GM18499 (cell line): ENCODE measurements around the gene AKR1D1.
"Not testable (repeated sequence)": the region's sequence is repeated elsewhere in the genome, so short reads cannot be mapped to it uniquely, and the experiment has no call there.

Source experiments
- ATAC-seq: cut with Tn5 transposase; IDR thresholded peaks from one replicate; pipeline ENCODE4 v1.9.1; 2021; ENCODE audit warnings: moderate number of reproducible peaks; ENCODE audit not compliant: insufficient read depth, unreplicated experiment

AKR1D1 gene

DNA sequence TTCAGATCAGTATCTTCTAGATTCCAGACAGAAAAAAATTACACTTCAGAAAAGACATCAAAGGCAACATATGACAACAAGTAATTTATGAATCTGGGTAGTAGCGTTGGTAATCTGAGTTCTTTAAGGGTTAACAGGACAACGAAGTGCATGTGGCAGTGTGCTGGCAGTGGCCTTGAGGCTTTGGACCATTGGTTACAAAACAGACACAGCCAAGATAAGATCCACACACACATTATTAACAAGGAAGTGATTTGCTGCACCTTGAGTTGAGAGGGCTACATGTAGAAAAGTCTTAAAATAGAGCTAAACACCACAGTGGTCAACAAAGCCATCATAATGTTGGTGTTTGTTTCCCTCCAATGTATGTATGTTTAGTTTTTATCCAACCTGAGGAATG, 40.6 kb downstream of the AKR1D1 start:
- no peak for ATAC-seq

DNA sequence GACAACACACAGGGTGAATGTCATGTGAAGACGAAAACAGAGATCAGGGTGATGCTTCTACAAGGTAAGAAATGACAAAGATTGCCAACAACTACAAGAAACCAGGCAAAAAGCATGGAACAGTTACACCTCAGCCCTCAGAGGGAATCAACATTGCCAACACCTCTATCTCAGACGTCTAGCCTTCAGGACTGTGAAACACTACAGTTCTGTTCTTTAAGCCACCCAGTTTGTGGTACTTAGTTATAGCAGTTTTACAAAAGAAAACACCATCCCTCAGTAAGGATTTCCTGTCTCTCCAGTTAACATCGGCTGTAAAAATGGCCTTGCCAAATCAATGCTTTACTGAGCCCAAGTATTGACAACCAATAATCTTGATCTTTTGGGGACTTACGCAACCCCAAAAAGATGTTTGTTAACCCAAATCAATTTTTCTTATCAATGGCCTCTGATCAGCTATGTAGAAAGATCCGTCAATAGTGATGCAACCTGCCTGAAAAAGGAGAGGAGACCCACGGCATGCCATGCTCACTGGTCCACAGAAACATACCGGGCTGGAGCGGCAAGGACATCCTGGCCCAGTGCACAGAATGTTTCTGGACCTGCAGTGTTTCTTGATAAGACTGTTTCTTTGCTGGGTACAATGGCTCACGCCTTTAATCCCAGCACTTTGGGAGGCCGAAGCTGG, 44.0 kb downstream of the AKR1D1 start:
- no peak for ATAC-seq

DNA sequence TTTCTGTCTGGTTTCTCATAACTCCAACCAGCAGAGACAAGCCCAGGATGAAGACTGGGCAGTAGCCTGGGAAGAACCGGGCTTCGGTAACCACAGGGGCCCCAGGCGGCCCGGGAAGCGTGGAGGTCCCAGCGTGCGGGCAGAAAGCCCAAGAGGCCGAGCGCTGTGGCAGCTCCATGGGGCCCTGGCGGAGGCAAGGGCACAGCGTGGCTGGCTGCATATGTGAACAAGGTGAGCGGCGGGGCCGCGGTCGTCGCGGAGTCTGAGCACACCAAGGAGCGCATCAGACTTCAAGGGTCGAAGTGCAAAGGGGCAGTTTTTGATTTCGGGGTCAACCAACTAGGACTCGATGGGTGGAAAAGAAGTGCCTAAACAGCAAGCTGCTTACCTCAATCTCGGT, 45.9 kb downstream of the AKR1D1 start:
- no peak for ATAC-seq

DNA sequence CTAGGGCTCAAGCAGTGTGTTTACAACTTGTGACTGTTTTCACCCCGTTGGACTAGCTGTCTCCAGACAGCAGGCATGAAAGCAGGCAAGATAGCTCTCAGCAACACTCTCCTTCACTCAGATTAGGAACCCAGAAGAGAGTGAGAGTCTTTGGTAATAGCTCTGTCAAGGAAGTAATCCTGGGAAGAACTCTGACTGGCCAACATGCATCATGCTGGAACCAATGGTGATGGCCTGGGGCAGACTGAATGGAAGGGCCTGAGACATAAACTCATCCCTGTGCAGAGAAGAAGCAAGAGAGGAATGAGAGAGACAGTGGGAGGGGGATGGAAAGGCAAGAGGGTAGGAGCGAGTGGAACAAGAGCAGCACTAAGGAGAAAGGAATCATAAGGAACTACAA, 48.9 kb downstream of the AKR1D1 start:
- ATAC-seq, result no peak

DNA sequence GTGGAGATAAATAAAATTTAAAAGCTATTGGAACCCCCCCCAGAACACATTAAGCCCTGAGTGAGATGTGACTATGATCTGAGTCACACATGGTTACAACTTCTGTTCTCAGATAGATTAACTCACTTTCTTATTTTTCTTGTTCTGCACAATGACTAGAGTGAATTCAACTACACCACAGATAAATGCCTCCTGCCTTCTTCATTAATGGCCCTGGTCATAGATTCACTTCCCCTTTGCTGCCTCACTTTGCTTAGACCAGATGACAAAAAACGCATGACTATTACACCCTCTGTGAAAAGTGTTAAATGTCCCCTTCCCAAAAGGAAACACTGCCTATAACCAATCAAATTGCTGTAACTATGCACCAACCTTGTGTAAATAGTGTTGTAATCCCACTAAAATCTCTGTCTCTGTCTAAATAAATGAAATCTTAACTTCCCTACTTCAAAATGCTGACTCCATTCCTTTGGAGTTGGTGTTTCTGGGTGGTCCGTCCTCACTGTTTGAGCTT, 49.4 kb downstream of the AKR1D1 start:
- peak; percentile 87 for ATAC-seq

DNA sequence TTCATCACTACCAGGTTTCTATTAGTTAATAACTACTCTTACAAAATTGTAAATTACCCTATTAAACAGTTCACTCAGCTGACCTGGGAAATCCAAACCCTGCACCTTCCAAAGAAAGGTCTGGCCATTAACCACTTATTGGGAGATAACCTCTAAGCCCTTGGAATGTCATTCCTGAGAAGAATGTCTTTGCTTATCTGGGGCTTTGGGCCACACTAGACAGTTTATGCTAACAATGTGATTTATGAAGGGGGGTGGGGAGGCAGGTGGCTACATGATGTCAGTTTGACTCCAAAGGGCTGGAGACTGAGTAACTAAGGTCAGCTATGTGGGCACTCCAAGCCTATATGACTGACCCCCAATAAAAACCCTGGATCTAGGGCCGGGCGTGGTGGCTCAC, 50.7 kb downstream of the AKR1D1 start:
- ATAC-seq, result no peak

DNA sequence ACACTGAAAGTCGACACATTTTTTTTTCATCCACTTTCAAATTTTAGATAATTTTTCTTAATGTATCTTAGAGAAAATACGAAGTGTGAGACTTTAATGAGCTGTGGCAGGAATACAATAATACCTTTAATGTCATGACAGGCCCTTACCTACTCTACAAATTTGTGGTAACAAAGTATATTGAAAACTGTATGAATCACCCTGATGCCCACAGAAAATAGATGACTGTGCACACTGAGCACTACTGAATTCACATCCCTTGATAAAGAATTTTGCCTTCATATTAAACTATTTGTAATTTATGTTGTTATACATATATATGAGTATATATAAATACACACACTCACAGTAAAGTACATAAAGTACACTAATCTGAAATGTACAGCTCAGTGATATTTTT, 51.7 kb downstream of the AKR1D1 start:
- ATAC-seq, result no peak

DNA sequence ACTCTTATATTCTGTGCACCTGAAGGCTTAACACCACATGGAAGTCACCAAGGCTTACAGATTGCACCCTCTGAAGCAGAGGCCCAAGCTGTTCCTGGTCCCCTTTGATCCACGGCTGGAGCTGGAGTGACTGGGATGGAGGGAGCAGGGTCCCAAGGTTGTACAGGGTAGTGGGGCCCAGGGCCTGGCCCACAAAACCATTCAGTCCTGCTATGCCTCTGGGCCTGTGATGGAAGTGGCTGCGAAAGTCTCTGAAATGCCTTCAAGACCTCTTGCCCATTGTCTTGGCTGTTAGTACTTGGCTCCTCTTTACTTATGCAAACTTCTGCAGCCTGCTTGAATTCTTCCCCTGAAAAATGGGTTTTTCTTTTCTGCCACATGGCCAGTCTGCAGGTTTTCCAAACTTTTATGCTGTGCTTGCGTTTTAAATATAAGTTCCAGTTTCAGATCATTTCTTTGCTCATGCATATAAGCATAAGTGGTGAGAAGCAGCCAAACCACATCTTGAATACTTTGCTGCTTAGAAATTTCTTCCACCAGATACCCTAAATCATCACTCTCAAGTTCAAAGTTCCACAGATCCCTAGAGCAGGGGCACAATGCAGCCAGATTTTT, 53.4 kb downstream of the AKR1D1 start:
- ATAC-seq, result no peak

DNA sequence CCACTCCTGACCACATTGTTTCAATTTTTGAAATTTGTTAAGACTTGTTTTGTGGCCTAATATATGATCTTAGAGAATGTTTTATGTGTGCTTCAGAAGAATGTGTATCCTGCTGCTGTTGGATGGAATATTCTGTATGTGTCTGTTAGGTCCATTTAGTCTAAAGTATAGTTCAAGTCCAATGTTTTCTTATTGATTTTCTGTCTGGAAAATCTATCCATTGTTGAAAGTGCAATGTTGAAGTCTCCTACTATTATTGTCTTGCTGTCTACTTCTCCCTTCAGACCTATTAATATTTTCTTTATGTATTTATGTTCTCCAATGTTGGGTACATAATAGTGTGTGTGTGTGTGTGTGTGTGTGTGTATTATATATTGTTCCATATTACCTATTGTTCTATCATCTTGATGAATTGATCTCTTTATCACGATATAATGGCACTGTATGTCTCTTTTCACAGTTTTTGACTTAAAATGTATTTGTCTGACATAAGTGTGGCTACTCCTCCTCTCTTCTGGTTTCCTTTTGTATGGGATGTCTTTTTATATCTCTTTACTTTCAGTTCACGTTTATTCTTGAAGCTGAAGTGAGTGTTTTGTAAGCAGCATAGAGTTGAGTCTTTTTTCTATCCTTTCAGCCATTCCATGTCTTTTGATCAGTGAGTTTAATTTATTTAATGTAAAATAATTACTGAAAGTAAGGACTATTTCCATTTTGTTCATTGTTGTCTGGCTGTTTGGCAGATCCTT, 61.3 kb downstream of the AKR1D1 start:
- ATAC-seq, result no peak

DNA sequence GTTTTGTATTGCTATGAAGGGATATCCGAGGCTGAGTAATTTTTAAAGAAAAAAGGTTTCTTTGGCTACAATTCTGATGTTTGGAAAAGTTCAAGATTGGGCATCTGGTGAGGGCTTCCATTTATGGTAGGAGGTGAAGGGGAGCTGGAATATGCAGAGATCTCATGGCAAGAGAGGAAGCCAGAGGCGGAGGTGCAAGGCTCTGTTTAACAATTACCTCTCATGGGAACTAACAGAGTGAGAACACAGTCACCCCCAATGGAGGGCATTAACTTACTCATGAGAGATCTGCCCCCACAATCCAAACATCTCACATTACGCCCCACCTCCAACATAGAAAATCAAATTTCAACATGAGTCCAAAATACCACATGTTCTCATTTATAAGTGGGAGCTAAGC, 62.0 kb downstream of the AKR1D1 start:
- no peak for ATAC-seq

DNA sequence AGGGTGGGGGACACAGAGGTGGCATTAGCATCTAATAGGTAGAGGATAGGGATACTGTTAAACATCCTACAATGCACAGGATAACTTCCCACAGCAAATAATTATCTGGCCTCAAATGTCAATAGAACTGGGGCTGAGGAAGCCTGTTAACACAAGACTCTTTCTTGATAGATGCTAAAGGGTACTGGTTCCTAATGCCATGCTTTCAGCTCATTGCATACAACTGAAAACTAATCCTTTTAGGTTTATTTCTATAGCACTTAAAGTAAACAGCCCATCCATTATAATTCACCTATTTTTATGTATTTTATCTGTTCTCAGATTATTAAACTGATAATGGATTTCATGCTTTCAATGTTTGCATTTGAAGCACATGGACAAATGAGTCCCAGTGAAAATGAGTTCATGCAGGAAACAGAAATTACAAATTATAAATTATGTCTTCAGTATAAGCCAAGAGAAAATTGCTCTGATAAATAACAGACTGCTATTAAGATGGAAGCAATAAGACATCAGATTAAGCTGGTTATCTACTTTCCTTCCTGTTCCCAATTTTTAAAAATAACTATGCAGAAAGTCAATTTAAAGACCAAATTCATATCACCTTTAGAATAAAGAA, 66.4 kb downstream of the AKR1D1 start:
- ATAC-seq, result no peak

DNA sequence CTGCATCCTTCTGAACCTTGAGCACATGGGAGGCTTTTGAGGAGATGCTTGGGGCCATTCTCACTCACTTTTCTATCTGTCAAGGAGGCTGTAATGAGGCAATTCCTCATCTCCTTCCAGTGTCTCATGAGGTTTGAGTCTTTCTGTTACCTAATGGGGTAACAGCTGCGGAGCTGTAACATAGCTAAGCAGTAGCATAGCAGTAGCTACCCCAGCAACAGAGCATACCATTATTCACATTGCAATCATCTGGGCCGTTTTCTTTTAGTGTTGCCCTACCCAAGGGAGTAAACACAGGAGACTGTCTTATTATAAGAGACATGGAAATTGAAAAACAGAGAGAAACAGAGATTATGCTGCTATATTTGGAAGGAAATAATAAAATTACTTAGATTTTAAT, 68.7 kb downstream of the AKR1D1 start:
- no peak for ATAC-seq

DNA sequence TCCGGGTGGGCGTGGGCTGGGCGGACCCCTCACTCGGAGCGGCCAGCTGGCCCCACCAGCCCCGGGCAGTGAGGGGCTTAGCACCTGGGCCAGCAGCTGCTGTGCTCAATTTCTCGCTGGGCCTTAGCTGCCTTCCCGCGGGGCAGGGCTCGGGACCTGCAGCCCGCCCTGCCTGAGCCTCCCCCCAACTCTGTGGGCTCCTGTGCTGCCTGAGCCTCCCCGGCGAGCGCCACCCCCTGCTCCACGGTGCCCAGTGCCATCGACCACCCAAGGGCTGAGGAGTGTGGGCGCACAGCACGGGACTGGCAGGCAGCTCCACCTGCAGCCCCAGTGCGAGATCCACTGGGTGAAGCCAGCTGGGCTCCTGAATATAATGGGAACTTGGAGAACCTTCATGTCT, 70.0 kb downstream of the AKR1D1 start:
- ATAC-seq, result not testable (repeated sequence)

DNA sequence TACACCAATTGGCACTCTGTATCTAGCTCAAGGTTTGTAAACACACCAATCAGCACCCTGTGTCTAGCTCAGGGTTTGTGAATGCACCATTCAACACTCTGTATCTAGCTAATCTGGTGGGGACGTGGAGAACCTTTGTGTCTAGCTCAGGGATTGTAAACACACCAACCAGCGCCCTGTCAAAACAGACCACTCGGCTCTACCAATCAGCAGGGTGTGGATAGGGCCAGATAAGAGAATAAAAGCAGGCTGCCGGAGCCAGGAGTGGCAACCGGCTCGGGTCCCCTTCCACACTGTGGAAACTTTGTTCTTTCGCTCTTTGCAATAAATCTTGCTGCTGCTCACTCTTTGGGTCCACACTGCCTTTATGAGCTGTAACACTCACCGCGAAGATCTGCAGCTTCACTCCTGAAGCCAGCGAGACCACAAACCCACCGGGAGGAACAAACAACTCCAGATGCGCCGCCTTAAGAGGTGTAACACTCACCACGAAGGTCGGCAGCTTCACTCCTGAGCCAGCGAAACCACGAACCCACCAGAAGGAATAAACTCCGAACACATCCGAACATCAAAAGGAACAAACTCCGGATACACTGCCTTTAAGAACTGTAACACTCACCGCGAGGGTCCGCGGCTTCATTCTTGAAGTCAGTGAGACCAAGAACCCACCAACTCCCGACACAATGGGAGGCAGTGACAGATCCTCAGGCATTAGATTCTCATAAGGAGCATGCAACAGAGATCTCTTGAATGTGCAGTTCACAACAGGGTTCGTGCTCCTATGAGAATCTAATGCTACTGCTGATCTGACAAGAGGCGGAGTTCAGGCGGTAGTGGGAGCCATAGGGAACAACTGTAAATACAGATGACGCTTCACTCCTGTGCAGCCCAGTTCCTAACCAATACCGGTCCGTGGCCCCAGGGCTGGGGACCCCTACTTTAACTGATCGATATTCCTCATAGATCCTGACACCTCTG, 70.8 kb downstream of the AKR1D1 start:
- not testable (repeated sequence) for ATAC-seq

DNA sequence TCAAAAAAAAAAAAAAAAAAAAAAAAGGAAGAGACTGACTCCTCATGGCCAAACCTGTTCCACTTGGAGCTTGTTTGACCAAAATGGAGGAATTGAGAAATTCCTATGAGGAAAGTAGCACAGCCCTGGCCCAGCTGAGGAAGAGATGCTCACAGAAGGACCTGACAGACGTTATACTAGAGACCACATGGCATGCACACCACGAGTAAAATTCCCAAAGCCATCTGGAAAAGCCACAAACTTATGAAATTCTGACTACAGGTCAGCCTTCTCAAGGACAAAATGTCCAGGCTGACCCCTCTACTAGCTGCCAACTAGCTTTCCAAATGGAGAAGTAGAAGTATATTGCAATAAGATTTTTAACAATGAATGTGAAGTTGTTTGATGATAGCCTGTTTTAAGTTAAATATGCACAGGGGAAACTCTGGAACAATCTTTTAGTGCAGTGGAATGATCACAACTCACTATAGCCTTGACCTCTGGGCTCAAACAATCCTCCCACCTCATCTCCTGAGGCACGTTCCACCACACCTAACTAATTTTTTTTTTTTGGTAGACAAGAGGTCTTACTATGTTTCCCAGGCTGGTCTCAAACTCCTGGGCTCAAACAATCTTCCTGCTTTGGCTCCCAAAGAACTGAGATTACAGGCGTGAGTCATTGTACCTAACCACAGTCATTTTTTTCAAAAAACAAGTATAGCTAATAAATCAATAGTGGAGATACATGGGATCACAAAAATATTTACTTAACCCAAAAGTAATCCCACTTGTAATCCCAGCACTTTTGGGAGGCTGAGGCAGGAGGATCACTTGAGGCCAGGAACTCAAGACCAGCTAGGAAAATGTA, 75.7 kb downstream of the AKR1D1 start:
- no peak for ATAC-seq

DNA sequence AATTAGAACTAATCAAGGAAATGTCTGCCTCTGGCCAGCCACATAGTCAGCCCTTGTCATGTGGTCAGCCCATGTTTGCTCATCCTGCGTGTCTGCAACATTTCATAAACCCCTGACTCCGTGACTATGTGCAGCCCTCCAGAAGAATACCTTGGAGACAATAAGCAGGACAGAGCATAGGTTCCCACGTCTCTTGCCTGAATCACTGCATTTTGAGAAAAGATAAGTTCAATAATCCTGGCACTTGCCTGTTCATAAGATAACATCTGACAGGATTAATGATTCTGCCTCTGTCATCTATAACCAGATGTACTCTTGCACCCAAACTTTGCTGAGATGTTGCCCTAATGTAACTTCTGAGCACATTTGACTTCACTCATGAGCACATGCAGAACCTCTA, 78.4 kb downstream of the AKR1D1 start:
- ATAC-seq, result no peak

DNA sequence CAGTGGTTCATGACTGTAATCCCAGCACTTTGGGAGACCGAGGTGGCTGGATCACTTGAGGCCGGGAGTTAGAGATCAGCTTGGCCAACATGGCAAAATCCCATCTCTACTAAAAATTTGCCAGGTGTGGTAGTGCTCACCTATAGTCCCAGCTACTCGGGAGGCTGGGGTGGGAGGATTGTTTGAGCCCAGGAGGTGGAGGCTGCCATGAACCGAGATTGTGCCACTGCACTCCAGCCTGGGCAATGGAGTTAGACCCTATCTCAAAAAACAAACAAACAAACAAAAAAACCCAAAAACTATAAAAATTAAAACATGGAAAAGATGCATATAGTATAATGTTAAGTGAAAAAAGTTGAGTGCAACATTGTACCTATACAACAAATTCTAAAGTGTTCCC, 81.4 kb downstream of the AKR1D1 start:
- ATAC-seq, result no peak

DNA sequence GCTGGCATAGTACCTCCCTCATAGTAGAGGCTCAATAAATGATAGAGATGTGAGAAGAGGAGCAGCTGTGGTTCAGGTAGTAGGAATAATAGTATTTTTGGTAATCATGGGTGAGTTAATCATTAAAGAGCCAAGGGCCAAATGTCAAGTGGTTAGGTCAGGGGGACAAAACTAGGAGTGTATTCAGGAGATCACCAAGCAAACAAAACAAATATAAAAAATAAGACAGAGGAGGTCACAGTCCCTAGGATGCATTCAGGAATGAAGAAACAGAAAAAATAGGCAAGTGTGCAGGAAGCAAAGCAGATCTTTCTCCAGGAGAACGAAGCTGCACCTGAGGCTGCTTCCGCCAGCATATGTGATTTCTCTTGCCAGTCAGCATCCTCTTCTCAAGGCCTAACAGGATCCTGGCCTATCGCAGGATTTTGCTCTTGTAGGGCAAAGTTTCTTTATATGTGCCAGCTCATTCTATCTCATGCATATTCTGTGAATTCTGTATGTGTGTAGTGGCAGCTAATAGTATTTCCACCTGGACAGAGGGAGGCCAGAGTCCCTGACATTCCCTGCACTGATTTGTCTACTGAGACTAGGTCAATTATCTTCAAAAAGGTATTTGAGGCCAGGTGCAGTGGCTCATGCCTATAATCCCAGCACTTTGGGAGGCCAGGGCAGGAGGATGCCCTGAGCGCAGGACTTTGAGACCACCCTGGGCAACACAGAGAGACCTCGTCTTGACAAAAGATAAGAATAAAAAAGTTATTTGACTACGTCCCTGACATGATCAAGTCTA, 82.7 kb downstream of the AKR1D1 start:
- ATAC-seq, result no peak
